Measurements from ENCODE around the gene LRRC40.

LRRC40 gene

DNA sequence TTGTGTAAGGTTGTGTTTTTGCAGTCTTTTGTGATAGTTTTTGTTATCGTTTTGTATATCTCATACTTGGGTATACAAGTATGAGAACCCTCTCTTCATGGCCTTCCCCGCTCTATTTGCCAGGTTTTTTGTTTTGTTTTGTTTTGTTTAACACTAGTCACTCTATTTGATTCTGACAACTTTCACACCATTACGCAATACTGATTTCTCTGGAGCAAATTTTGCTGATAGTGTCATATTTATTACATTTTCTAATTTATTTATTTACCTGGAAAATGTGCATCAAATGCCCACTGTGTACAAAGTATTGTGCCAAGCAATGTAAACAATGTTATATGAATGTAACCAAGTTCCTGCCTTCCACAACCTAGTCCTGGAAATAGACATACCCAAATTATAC lies 90.1 kb downstream of the LRRC40 start:
- DNase-seq (ENCODE audit: low spot score) = no peak

DNA sequence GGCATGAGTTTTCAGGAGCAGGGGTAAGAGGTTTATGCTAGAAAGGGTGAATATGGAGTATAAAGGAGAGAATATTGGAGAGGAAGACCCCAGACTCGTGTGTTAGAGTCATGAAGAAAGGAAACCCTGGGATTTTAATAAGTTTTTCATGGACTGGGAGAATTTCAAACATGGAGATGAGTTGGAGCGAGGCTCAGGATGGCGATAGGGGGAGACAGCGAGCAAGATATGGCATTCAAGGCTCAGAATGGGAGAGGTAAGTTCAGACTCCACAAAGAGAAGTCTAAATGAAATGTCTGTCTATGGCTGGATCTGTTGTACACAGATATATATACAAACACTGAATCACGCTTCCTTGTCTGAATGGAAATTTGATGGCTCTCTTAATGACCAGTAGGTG lies 92.5 kb downstream of the LRRC40 start:
- DNase-seq (ENCODE audit: low spot score) = no peak

DNA sequence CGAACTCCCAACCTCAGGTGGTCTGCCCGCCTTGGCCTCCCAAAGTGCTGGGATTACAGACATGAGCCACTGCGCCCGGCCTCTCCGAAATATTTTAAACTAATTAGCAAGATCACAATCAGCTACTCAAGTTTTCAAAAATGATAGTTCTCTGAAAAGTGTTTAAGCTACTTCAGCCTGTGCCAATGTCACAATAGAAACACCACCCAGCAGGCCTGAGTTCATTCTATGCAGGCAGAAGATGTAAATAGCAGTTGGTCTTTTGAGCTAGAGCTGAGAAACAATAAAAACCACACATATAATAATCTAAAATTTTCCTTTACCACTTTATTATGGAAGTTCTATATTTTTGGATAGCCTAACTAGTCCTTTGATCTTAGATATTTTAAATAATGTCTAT lies 96.1 kb downstream of the LRRC40 start:
- no peak for DNase-seq (ENCODE audit: low spot score)

DNA sequence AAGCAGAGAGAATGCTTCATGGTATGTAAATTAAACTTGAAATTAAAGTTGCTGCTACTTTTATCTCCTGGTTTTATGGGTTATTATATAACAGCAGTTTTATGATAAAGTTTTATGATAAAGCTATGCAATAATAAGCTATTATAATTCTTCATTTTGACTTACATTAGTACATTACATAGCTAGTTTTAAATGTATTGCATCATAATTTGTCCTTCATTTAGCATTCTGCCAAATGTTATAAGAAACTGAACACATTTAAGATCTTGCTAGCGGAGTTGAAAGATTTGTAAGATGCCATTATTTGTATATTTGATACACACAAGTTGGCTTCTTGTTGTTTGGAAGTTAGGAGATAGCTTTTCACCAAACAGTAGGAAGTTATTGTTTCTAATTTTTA lies 101.6 kb downstream of the LRRC40 start:
- DNase-seq (ENCODE audit: low spot score) = no peak

DNA sequence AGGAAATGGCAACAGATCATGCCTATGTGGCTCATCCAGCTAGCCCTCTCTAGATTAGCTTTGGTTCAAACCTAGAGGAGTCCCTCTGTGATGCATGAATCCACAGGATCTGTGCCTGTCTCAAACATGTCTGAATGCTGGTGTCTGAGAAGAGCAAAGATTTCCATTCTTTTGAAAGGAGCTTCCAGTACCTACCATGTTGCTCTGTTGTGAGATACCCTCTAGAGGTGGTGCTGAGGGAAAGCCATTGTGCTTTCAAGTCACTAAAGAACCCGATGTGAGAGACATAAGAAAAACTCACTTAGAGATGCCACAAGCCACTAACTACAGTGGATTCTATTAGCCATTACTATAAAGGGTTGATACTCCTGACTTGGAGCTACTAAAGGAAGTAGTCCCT lies 103.6 kb downstream of the LRRC40 start:
- no peak for DNase-seq (ENCODE audit: low spot score)

DNA sequence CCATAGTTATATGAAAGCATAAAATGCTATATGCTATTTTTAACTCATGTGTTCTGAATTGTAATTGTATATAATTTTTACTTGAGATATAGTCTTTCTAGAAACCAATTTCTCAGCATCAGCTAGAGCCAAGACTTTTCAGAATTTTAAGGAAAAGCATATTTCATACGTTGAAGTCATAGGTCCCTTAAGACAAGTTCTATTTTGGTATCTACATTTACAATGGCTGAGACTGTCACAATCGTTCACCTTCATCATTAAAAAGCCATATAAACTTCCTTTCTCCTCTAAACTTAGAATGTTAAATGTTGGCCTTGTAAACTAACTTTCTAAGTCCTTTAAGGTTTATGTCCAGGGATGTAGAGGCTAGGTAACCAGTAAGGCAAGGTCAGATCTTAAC lies 104.1 kb downstream of the LRRC40 start:
- DNase-seq (ENCODE audit: low spot score) = no peak
